ENCODE data around the gene COL11A2.

DNA sequence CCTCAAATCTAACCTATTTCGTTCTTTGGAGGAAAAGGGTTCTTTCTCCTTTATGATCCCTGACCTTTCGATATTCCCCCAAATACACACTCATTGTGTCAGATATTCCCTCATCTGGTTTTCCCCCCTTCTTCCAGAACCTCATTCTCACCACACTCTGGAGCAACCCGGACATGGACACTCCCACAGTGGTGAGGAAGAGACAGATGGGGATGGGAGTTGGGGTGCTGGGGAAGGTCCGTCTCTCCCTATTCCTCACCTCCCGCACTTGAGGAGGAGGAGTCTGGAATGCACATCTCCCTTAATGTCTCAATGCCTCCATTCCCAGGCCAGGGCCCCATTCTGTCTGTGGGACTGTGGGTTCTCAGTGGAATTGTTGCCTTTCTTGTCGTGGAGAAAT lies 9.7 kb upstream of the COL11A2 start:
- TF ChIP-seq EGR1 (IDR thresholded peaks at IDR 0.05; ENCODE audit: low read depth) (no peak), POLR2A (IDR thresholded peaks at IDR 0.05; ENCODE audit: borderline replicate concordance, extremely low read depth, insufficient read depth, insufficient read length) (no peak), ELF1 (IDR thresholded peaks at IDR 0.05; ENCODE audit: borderline replicate concordance, low read depth) (no peak), POLR2AphosphoS5 (IDR thresholded peaks at IDR 0.05; ENCODE audit: low read depth, low read length) (no peak), EZH2 (IDR thresholded peaks at IDR 0.05) (no peak), JUND (IDR thresholded peaks at IDR 0.05) (no peak), YY1 (IDR thresholded peaks at IDR 0.05; ENCODE audit: extremely low read depth, insufficient replicate concordance, low read depth, low read length) (no peak), EZH2phosphoT487 (IDR thresholded peaks at IDR 0.05; ENCODE audit: borderline replicate concordance) (no peak), RAD21 (IDR thresholded peaks at IDR 0.05; ENCODE audit: low read depth) (no peak), TCF7L2 (IDR thresholded peaks at IDR 0.05; ENCODE audit: borderline replicate concordance, extremely low read depth, insufficient read depth, insufficient read length) (no peak), ZNF274 (IDR thresholded peaks at IDR 0.05; ENCODE audit: low read depth, low read length) (no peak)
- TF ChIP-seq, protein P1, sequence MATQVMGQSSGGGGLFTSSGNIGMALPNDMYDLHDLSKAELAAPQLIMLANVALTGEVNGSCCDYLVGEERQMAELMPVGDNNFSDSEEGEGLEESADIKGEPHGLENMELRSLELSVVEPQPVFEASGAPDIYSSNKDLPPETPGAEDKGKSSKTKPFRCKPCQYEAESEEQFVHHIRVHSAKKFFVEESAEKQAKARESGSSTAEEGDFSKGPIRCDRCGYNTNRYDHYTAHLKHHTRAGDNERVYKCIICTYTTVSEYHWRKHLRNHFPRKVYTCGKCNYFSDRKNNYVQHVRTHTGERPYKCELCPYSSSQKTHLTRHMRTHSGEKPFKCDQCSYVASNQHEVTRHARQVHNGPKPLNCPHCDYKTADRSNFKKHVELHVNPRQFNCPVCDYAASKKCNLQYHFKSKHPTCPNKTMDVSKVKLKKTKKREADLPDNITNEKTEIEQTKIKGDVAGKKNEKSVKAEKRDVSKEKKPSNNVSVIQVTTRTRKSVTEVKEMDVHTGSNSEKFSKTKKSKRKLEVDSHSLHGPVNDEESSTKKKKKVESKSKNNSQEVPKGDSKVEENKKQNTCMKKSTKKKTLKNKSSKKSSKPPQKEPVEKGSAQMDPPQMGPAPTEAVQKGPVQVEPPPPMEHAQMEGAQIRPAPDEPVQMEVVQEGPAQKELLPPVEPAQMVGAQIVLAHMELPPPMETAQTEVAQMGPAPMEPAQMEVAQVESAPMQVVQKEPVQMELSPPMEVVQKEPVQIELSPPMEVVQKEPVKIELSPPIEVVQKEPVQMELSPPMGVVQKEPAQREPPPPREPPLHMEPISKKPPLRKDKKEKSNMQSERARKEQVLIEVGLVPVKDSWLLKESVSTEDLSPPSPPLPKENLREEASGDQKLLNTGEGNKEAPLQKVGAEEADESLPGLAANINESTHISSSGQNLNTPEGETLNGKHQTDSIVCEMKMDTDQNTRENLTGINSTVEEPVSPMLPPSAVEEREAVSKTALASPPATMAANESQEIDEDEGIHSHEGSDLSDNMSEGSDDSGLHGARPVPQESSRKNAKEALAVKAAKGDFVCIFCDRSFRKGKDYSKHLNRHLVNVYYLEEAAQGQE (IDR thresholded peaks at IDR 0.05; ENCODE audit: low read depth): no peak
- TF ChIP-seq, protein P2, sequence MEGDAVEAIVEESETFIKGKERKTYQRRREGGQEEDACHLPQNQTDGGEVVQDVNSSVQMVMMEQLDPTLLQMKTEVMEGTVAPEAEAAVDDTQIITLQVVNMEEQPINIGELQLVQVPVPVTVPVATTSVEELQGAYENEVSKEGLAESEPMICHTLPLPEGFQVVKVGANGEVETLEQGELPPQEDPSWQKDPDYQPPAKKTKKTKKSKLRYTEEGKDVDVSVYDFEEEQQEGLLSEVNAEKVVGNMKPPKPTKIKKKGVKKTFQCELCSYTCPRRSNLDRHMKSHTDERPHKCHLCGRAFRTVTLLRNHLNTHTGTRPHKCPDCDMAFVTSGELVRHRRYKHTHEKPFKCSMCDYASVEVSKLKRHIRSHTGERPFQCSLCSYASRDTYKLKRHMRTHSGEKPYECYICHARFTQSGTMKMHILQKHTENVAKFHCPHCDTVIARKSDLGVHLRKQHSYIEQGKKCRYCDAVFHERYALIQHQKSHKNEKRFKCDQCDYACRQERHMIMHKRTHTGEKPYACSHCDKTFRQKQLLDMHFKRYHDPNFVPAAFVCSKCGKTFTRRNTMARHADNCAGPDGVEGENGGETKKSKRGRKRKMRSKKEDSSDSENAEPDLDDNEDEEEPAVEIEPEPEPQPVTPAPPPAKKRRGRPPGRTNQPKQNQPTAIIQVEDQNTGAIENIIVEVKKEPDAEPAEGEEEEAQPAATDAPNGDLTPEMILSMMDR (IDR thresholded peaks at IDR 0.05 in 2 of 3, conservative IDR thresholded peaks at IDR 0.05 in 1 of 3; ENCODE audit: borderline replicate concordance in 1 of 3, insufficient read depth in 1 of 3, low read depth in 2 of 3, low read length in 2 of 3): no peak
- TF ChIP-seq, protein P3, sequence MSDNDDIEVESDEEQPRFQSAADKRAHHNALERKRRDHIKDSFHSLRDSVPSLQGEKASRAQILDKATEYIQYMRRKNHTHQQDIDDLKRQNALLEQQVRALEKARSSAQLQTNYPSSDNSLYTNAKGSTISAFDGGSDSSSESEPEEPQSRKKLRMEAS (IDR thresholded peaks at IDR 0.05): no peak
